Natural killer cell treated with Interleukin-12 subunit alpha and Interleukin-12 subunit beta and Interleukin-15 and Interleukin-18, amount 100 ng/mL, for 72 hours (primary cell): ENCODE results near the gene ZNF445. TPM values are rescaled to one million over a fixed set of nuclear protein-coding genes. Genes with fewer than 3 reads are reported as not detected.

Experiments used
- ATAC-seq, 2 donors: fragments of 150-1000 bp; cut with Tn5 transposase in 1 of 2; sonication (Bioruptor Pico), chemical (Tn5 transposase) in 1 of 2; 2 replicates each; pipeline ENCODE4 v1.10.0; 2021
- DNase-seq: peaks from one replicate; pipeline ENCODE4 v3.0.0; 2022; ENCODE audit warnings: low spot score
- H3K27ac Mint-ChIP-seq, 2 donors: 1 replicate in 1 of 2; 2 replicates in 1 of 2; pipeline ENCODE4 v1.8.0; 2022; ENCODE audit warnings: mixed read lengths in 2 of 2, mild to moderate bottlenecking in 1 of 2, moderate library complexity in 1 of 2
- H3K27me3 Mint-ChIP-seq, 2 donors: 1 replicate in 1 of 2; 2 replicates in 1 of 2; pipeline ENCODE4 v1.8.0; 2022; ENCODE audit warnings: mixed read lengths in 2 of 2
- H3K36me3 Mint-ChIP-seq: one replicate; pipeline ENCODE4 v1.8.0; 2022; ENCODE audit warnings: mixed read lengths
- H3K4me1 Mint-ChIP-seq, 2 donors: 1 replicate in 1 of 2; 2 replicates in 1 of 2; pipeline ENCODE4 v1.8.0; 2022; ENCODE audit warnings: low read depth in 2 of 2, mixed read lengths in 2 of 2, mild to moderate bottlenecking in 1 of 2
- H3K4me3 Mint-ChIP-seq: one replicate; pipeline ENCODE4 v1.8.0; 2022; ENCODE audit warnings: mixed read lengths
- H3K9me3 Mint-ChIP-seq: 2 replicates; pipeline ENCODE4 v1.8.0; 2022; ENCODE audit warnings: mixed read lengths
- total RNA-seq, 2 donors: library from RNA; stranded (reverse); gene quantifications; one replicate each; pipeline ENCODE4 v1.2.3, GENCODE V29; 2022

The ZNF445 gene
- total RNA-seq, 2 donors from 2014 or later, result 25.2 to 33.3 TPM

- H3K4me3 Mint-ChIP-seq, result no peak overlapping the region
- no peak for DNase-seq
- H3K4me1 Mint-ChIP-seq, result peaks cover 0 to under 1% of the 10 kb centered on the region in 2 donors
- no peak for ATAC-seq
- peaks cover 3% of the 10 kb centered on the region for H3K9me3 Mint-ChIP-seq
- H3K36me3 Mint-ChIP-seq, result no peaks in the 10 kb centered on the region
- H3K27me3 Mint-ChIP-seq, result no peaks in the 10 kb centered on the region
- no peak overlapping the region for H3K27ac Mint-ChIP-seq
Observed at GRCh38 chr3:44396200-44397171, 81.0 kb downstream of the ZNF445 start.

GRCh38 chr3:44395714-44396113 is 81.8 kb downstream of the ZNF445 start:
- Mint-ChIP-seq H3K4me1 (peaks cover 0 to 3% of the 10 kb centered on the region in 2 donors), H3K4me3 (no peak overlapping the region), H3K9me3 (peaks cover 3% of the 10 kb centered on the region), H3K27ac (no peak overlapping the region), H3K36me3 (no peaks in the 10 kb centered on the region), H3K27me3 (no peaks in the 10 kb centered on the region)
- no peak for DNase-seq
- no peak for ATAC-seq

- Mint-ChIP-seq H3K4me1 (peaks cover 0 to 3% of the 10 kb centered on the region in 2 donors), H3K4me3 (no peak overlapping the region), H3K27me3 (no peaks in the 10 kb centered on the region), H3K27ac (no peak overlapping the region), H3K36me3 (no peaks in the 10 kb centered on the region), H3K9me3 (peaks cover 3% of the 10 kb centered on the region)
- ATAC-seq (no peak), DNase-seq (no peak)
Observed at GRCh38 chr3:44392489-44392888, 85.0 kb downstream of the ZNF445 start.

- Mint-ChIP-seq H3K36me3 (no peaks in the 10 kb centered on the region), H3K4me3 (no peak overlapping the region), H3K4me1 (peaks cover 0 to 3% of the 10 kb centered on the region in 2 donors), H3K9me3 (peaks cover 1% of the 10 kb centered on the region), H3K27me3 (no peaks in the 10 kb centered on the region), H3K27ac (no peak overlapping the region)
- ATAC-seq (no peak), DNase-seq (no peak)
Observed at GRCh38 chr3:44387404-44387803, 90.1 kb downstream of the ZNF445 start.

Other genes with a start within 250 kb of the ZNF445 start
- gene TOPAZ1, start 235.8 kb downstream of the ZNF445 start, total RNA-seq, result not detected
- gene TCAIM, start 138.9 kb downstream of the ZNF445 start, total RNA-seq, result 10 to 100 TPM; 16.9 to 18.8 TPM
- gene ZKSCAN7, start 77.5 kb upstream of the ZNF445 start, total RNA-seq, result 1 to 10 TPM; 1.9 to 4.9 TPM
- gene ZNF660, start 107.3 kb upstream of the ZNF445 start, total RNA-seq, result 1 to 10 TPM; 2.5 to 5.9 TPM
- gene ZNF197, start 147.4 kb upstream of the ZNF445 start, total RNA-seq, result 10 to 100 TPM; 13.2 to 16.7 TPM
- gene ZNF35, start 171.1 kb upstream of the ZNF445 start, total RNA-seq, result 10 to 100 TPM; 11.4 to 15.8 TPM
- gene ZNF502, start 235.0 kb upstream of the ZNF445 start, total RNA-seq, result 1 to 10 TPM; 1.8 to 3.8 TPM